HG02852 (cell line): ENCODE data around the gene ACAN.

Experiments
- ATAC-seq: cut with Tn5 transposase; IDR thresholded peaks from one replicate; pipeline ENCODE4 v1.9.1; 2021; ENCODE audit warnings: mild to moderate bottlenecking, moderate library complexity; ENCODE audit not compliant: unreplicated experiment

ACAN gene

GRCh38 chr15:88876573-88876972, 73.3 kb downstream of the ACAN start:
- ATAC-seq, result no peak

GRCh38 chr15:88877415-88877814, 74.2 kb downstream of the ACAN start:
- ATAC-seq, result no peak

DNA sequence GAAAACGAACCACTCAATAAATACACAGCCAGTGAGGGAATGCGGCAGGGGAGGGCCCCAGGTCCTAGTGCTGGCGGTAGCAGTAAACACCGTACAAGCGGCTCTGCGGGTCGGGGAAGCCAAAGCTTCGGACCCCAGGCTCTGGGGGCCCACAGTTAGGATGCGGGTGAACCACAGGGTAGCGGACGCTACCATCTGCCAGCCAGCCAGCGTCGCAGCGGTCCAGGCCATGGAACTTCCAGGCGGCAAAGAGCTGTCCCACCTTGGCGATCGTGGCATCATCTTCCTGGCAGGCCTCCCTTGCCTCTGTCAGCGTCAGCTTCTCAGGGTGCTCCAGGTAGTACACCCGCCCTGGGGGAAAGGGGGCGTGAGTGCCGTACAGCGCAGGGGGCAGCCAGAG, 74.7 kb downstream of the ACAN start:
- ATAC-seq, result no peak

GRCh38 chr15:88878720-88879184, 75.5 kb downstream of the ACAN start:
- no peak for ATAC-seq

GRCh38 chr15:88880944-88881740, 77.9 kb downstream of the ACAN start:
- ATAC-seq, result no peak

- no peak for ATAC-seq
These were observed 78.5 kb downstream of the ACAN start for GRCh38 chr15:88881775-88882174.

DNA sequence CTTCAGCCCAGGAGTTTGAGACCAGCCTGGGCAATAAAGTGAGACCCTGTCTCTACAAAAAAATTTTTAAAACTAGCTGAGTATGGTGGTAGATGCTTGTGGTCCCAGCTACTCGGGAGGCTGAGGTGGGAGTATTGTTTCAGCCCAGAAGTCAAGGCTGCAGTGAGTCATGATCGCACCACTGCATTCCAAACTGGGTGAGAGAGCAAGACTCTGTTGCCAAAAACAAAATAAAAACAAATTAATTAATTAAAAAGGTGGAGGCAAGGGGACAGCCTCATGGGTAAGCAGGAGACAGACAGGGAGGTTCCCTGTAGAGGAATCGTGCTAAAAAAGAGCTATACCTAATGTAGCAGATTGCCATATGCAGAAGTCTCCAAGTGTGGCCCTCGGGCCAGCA, 79.5 kb downstream of the ACAN start:
- ATAC-seq, result no peak

GRCh38 chr15:88887068-88887580, 83.9 kb downstream of the ACAN start:
- no peak for ATAC-seq

DNA sequence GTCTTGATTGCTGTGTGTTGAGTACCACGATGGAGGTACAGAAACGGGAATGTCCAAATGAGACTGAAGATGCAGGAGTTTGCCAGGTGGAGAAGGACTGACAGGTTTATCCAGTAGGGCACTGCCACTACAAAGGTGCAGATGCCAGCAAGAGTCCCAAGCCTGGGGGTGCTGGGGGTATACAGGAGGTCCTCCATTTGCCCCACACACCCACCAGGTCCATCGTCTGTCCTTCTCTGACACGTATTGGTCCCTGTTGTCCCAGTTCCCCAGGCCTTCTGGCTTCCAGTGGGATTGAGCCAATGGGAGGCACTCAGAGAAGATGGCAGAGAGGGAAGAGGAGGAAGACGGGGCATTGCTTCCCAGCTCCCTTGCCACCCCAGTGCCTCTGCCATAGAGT, 85.5 kb downstream of the ACAN start:
- ATAC-seq, result no peak

- no peak for ATAC-seq
These were observed 87.3 kb downstream of the ACAN start for GRCh38 chr15:88890495-88890894.

DNA sequence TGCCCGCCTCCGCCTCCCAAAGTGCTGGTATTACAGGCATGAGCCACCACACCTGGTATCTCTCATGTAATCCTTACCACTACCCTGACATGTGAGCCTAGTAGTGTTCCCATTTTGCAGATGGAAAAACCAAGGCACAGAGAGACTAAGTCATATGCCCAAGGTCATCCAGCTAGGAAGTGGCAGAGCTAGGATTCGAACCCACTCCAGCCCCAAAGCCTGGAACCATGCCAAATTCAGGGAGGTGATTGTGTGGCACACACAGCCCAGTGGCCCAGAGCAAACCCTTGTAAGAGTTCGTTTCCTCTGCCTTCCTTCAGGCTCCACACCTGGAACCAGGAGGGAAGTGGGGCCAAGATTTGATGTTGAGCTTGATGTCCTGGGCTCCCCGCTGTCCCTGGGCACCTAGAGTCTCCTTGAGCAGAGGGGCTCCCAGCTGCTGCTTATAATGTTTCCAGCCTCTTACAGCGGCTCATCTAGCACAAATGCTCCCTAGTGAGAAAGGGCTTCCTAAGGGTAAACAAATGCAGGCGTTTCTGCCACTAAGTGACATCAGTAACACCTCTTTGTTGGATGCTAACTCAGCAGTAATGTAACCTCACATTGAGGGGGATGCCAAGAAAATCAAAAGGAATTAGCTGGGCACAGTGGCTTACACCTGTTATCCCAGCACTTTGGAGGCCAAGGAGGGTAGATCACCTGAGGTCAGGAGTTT, 88.5 kb downstream of the ACAN start:
- no peak for ATAC-seq

DNA sequence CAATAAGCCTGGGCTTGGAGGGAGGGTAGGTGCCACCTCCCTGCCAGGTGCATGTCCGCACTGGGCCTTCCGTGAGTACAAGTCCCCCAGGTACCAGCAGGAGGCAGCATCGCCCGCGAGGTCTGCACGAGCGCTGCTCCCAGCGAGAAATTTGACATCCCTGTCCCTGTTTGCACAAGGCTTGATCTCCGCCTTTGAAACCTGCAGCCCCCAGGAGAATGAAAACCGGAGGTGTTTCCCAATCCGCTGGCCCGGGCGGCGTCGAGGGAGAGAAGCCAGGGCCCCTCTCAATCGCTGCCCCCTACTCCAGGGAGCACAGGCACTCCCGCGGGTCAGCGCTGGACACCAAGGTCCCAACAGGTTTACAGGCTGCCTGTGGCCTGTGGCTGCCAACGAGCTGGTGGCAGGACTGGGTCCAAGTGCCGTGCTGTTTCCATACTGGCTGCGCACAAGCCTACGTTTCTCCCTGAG, 91.1 kb downstream of the ACAN start:
- ATAC-seq, result peak; percentile 43

GRCh38 chr15:88894819-88895767, 91.9 kb downstream of the ACAN start, which contains the start of gene HAPLN3:
Gene HAPLN3 (minus strand): TSS chr15:88895544. CDS start chr15:88887298, 8,246 bp downstream.
- peak; percentile 53 for ATAC-seq

DNA sequence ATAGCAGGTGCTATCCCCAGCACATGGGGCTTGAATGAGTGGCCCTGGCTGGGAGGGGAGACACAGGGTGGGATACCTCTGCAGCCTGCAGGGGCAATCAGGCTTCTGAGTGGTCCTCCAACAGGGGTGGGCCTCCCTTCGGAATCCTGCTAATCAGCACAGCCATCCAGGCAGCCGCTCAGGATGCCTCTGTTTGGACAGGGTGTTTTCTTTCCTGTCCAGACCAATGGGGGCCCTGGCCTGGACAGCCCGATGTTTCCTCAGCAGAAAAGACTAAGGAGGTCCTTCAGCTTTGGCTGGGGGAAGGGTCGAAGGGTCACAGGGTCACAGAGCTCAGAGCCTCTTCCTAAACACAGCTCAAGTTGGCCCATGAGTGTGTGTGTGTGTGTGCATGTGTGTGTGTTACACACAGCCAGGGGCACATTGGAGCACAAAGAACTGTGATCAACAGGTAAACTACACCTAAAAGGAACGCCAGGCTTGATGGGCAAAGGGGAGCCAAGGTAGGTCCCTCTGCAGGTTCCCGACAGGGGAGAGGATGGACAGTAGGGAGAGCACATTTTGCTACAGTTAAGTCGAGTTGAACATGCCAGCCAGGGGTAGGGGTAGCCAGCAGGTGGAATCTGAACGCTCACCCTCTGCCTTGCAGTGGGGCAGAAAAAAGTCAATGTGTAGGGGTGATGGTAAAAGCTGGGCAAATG, 93.2 kb downstream of the ACAN start:
- ATAC-seq, result no peak

DNA sequence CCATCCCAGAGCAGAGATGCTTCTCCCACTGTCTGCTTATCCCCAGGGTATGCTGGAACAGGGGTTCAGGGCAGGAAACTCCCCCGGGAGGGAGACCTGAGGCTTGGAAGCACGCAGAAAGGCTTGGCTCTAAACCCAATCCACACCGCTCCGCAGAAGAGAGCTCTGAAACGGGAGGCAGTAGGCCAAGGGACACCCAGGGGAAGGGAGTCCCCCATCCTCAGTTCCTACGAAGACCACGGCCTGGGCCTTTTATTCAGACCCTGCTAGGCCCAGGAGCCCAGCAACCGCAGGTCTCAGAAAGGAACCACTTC, 93.9 kb downstream of the ACAN start:
- no peak for ATAC-seq

- ATAC-seq, result no peak
These were observed 94.4 kb downstream of the ACAN start for GRCh38 chr15:88897456-88898194.

GRCh38 chr15:88898736-88899135, 95.5 kb downstream of the ACAN start:
- ATAC-seq, result no peak

DNA sequence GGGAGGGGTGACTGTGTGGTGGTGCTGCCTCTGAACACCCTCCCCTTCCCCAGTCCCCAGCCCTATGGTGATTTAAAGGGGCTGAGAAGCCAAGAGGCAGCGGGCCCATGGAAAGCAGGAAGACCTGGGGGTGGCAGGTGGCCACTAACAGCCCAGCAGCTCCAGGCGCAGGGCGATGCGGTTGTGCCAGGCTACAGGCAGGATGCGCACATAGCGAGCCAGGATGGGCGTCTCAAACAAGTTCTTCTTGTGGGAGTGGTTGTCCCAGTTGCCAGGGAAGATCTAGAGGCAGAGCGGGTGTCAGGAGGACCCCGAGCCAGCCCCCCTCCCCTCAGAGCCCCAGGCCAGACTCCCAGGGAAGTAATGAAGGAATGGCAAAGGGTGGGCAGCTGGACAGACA, 96.0 kb downstream of the ACAN start:
- ATAC-seq, result no peak

- no peak for ATAC-seq
These were observed 97.2 kb downstream of the ACAN start for GRCh38 chr15:88900309-88900981.
